HepG2 (cell line): Measurements from ENCODE around the gene PLK3. TPM values are rescaled to one million over a fixed set of nuclear protein-coding genes. Genes with fewer than 3 reads are reported as not detected.

Experiments used
- ATAC-seq: fragments of 200-7000 bp; cut with Tn5 transposase; 3 replicates; pipeline ENCODE4 v1.9.1; 2020; ENCODE audit warnings: mild to moderate bottlenecking, moderate library complexity
- BruUV-seq: library from RNA; stranded (reverse); fragments of 400-500 nt; replicated peaks from 2 replicates; lab custom pipeline; 2021; lab: Mats Ljungman, UMichigan
- CTCF ChIA-PET: fragments of 300-600 bp; formaldehyde crosslinking; extraction: SDS; loops from one replicate; lab custom pipeline; 2021; ENCODE audit warnings: low total read pairs, inconsistent platforms, low intra/inter-chr PET ratio; lab: Yijun Ruan, JAX
- POLR2A ChIA-PET: fragments of 350-600 bp; sonication (Branson Sonifier 250); formaldehyde crosslinking; loops from one replicate; lab custom pipeline; 2020; ENCODE audit warnings: antibody characterized with exemption, inconsistent platforms; lab: Yijun Ruan, JAX
- DNase-seq: peaks from one replicate; pipeline ENCODE4 v3.0.0-alpha.2; 2015; ENCODE audit warnings: low spot score
- FAIRE-seq: peaks from 3 replicates; lab custom pipeline; 2011; peaks lifted over from hg19 to GRCh38; lab: Jason Lieb, UNC
- H2AFZ ChIP-seq: one replicate; pipeline ENCODE4 v1.6.1; 2011; ENCODE audit warnings: low read length, inconsistent platforms
- H3K27ac ChIP-seq: fragments of 300-600 bp; 3 replicates; pipeline ENCODE4 v1.8.0; 2011; ENCODE audit warnings: mixed run types, mild to moderate bottlenecking, mixed read lengths, low read length, inconsistent platforms; ENCODE audit not compliant: insufficient read depth; ENCODE audit errors: extremely low read length
- H3K27me3 ChIP-seq, 2 experiments: fragments of 200-600 bp in 1 of 2; 2 replicates in 1 of 2; 3 replicates in 1 of 2; pipeline versions ENCODE4 v1.6.0 to v1.8.0; 2011; ENCODE audit warnings: low read length in 2 of 2, mild to moderate bottlenecking in 2 of 2, moderate library complexity in 2 of 2, inconsistent platforms in 1 of 2; ENCODE audit not compliant: insufficient read depth in 2 of 2, control insufficient read depth in 1 of 2
- H3K36me3 ChIP-seq, 2 experiments: fragments of 200-600 bp in 1 of 2; replicated peaks in 1 of 2; 2 replicates in 1 of 2; 3 replicates in 1 of 2; pipeline versions ENCODE4 v1.5.1 to v1.8.0; 2011; ENCODE audit warnings: low read length in 2 of 2, inconsistent platforms in 1 of 2; ENCODE audit not compliant: insufficient read depth in 2 of 2, control insufficient read depth in 1 of 2
- H3K4me1 ChIP-seq: 2 replicates; pipeline ENCODE4 v1.5.1; 2012; ENCODE audit warnings: low read length, inconsistent platforms; ENCODE audit not compliant: insufficient read depth
- H3K4me2 ChIP-seq: 2 replicates; pipeline ENCODE4 v1.6.0; 2011; ENCODE audit warnings: low read depth, low read length, inconsistent platforms
- H3K4me3 ChIP-seq, 3 experiments: fragments of 200-600 bp in 1 of 3; sonication (generic), shearing (Covaris generic) in 1 of 3; replicated peaks in 1 of 3; 2 replicates each; pipeline ENCODE4 v1.5.1; 2011 to 2016; ENCODE audit warnings: low read length in 3 of 3, inconsistent platforms in 2 of 3, low read depth in 2 of 3, mild to moderate bottlenecking in 2 of 3, control low read depth in 1 of 3, mixed read lengths in 1 of 3; ENCODE audit not compliant: insufficient read depth in 1 of 3
- H3K79me2 ChIP-seq: one replicate; pipeline ENCODE4 v1.6.1; 2011; ENCODE audit warnings: low read length, inconsistent platforms; ENCODE audit not compliant: insufficient read depth
- H3K9ac ChIP-seq: 2 replicates; pipeline ENCODE4 v1.6.0; 2011; ENCODE audit warnings: mild to moderate bottlenecking, low read depth, low read length, inconsistent platforms; ENCODE audit not compliant: insufficient read depth
- H3K9me3 ChIP-seq: 2 replicates; pipeline ENCODE4 v1.5.1; 2012; ENCODE audit warnings: mild to moderate bottlenecking, low read length
- H4K20me1 ChIP-seq: 2 replicates; pipeline ENCODE4 v1.6.0; 2011; ENCODE audit warnings: inconsistent platforms, mild to moderate bottlenecking, low read length, moderate library complexity; ENCODE audit not compliant: insufficient read depth
- ASH2L ChIP-seq: fragments of 300-600, 200-600 bp; sonication (generic); IDR thresholded peaks from 2 replicates; pipeline ENCODE4 v1.7.0; 2017; ENCODE audit warnings: low read depth, mild to moderate bottlenecking, moderate library complexity, mixed read lengths, low read length; ENCODE audit not compliant: insufficient read length
- FOXC1 ChIP-seq: sonication (generic); formaldehyde crosslinking; IDR thresholded peaks from 2 replicates; pipeline ENCODE4 v1.8.0; 2022; ENCODE audit warnings: mild to moderate bottlenecking, missing genetic modification reagents, borderline replicate concordance
- GATAD2A ChIP-seq: IDR thresholded peaks from 2 replicates; pipeline ENCODE4 v1.6.1; 2016
- JUND ChIP-seq: sonication (generic); formaldehyde crosslinking; IDR thresholded peaks from 2 replicates; pipeline ENCODE4 v1.8.0; 2022; ENCODE audit warnings: mild to moderate bottlenecking, missing genetic modification reagents
- RBM39 ChIP-seq: fragments of 200-400 bp; formaldehyde crosslinking; IDR thresholded peaks from one replicate; pipeline ENCODE4 v1.6.1; 2018; ENCODE audit warnings: antibody characterized with exemption, mild to moderate bottlenecking, low read depth, low read length; ENCODE audit not compliant: poor library complexity, severe bottlenecking
- TBX3 ChIP-seq: fragments of 450-650 bp; IDR thresholded peaks from 2 replicates; pipeline ENCODE4 v1.6.1; 2017; ENCODE audit warnings: antibody characterized with exemption, mild to moderate bottlenecking, inconsistent platforms, borderline replicate concordance
- XRCC5 ChIP-seq: fragments of 200-400 bp; formaldehyde crosslinking; optimal IDR thresholded peaks from 2 replicates; pipeline ENCODE3; 2017; ENCODE audit warnings: mild to moderate bottlenecking, low read length
- ZFP36L1 ChIP-seq: sonication (generic); formaldehyde crosslinking; IDR thresholded peaks from 2 replicates; pipeline ENCODE4 v1.8.0; 2022; ENCODE audit warnings: mild to moderate bottlenecking, missing genetic modification reagents, moderate library complexity
- ZNF17 ChIP-seq: sonication (generic); formaldehyde crosslinking; IDR thresholded peaks from 2 replicates; pipeline ENCODE4 v1.5.0; 2020; ENCODE audit warnings: mild to moderate bottlenecking, missing genetic modification reagents
- ZNF333 ChIP-seq: sonication (generic); formaldehyde crosslinking; IDR thresholded peaks from 2 replicates; pipeline ENCODE4 v1.4.0; 2020; ENCODE audit warnings: mild to moderate bottlenecking, missing genetic modification reagents, borderline replicate concordance
- ZNF350 ChIP-seq: sonication (generic); formaldehyde crosslinking; IDR thresholded peaks from 2 replicates; pipeline ENCODE4 v1.4.0; 2020; ENCODE audit warnings: mild to moderate bottlenecking, low read depth, missing genetic modification reagents, borderline replicate concordance
- ZNF564 ChIP-seq: sonication (generic); formaldehyde crosslinking; IDR thresholded peaks from 2 replicates; pipeline ENCODE4 v1.8.1; 2023; ENCODE audit warnings: mild to moderate bottlenecking, missing genetic modification reagents
- ZNF703 ChIP-seq: sonication (generic); formaldehyde crosslinking; IDR thresholded peaks from 2 replicates; pipeline ENCODE4 v1.5.1; 2020; ENCODE audit warnings: missing genetic modification reagents, mild to moderate bottlenecking, moderate library complexity, borderline replicate concordance
- ZNF749 ChIP-seq: sonication (generic); formaldehyde crosslinking; IDR thresholded peaks from 2 replicates; pipeline ENCODE4 v1.8.0; 2022; ENCODE audit warnings: mild to moderate bottlenecking, missing genetic modification reagents, moderate library complexity, borderline replicate concordance
- WGBS: methylation state at CpG from one replicate; pipeline ENCODE4 v1.1.6; 2017; ENCODE audit warnings: low lambda C conversion rate; 5-methylcytosine and 5-hydroxymethylcytosine counted together
- in situ Hi-C: cut with HindIII; loops from 2 replicates; pipeline ENCODE4 v1.10.0; 2017; ENCODE audit warnings: low pct_unique_long_range_greater_than_20kb; ENCODE audit not compliant: extremely low pct_ligation_motif_present
- intact Hi-C: fragments of 100-400 bp; cut with micrococcal nuclease; formaldehyde crosslinking; loops from one replicate; pipeline ENCODE4 v1.10.0; 2022; ENCODE audit not compliant: unreplicated experiment
- polyA plus RNA-seq, 8 experiments: library from polyadenylated mRNA; depleted of rRNA in 3 of 8; stranded (reverse) in 7 of 8; unstranded in 1 of 8; fragments of >200 nt; fragmentation: Illumina TruSeq in 4 of 8; extraction: Trizol in 4 of 8; gene quantifications; 2 replicates each; pipeline versions ENCODE4 v1.2.1 to v1.2.3, GENCODE V29; 2011 to 2016; ENCODE audit warnings: low read depth in 4 of 8, missing spikeins in 1 of 8, mixed read lengths in 1 of 8; ENCODE audit not compliant: insufficient read depth in 1 of 8
- total RNA-seq, 5 experiments: library from RNA; depleted of rRNA; stranded (reverse); fragments of >200 nt; fragmentation: Illumina TruSeq; extraction: Trizol; gene quantifications; 2 replicates each; pipeline ENCODE4 v1.2.3, GENCODE V29; 2016; ENCODE audit warnings: low read depth in 1 of 5
- TF ChIP-seq, protein P1 (sequence below): sonication (generic); formaldehyde crosslinking; IDR thresholded peaks from 2 replicates; pipeline ENCODE4 v1.4.0; 2020; ENCODE audit warnings: missing genetic modification reagents
- TF ChIP-seq, protein P2 (sequence below): sonication (generic); formaldehyde crosslinking; IDR thresholded peaks from 2 replicates; pipeline ENCODE4 v1.5.0; 2020; ENCODE audit warnings: mild to moderate bottlenecking, missing genetic modification reagents

PLK3 gene
- total and polyA plus RNA-seq, 2 of the 13 experiments (the other 11 are each of a cell fraction or from before 2014, with no cell fraction given): 9.8 to 16.9 TPM

DNA sequence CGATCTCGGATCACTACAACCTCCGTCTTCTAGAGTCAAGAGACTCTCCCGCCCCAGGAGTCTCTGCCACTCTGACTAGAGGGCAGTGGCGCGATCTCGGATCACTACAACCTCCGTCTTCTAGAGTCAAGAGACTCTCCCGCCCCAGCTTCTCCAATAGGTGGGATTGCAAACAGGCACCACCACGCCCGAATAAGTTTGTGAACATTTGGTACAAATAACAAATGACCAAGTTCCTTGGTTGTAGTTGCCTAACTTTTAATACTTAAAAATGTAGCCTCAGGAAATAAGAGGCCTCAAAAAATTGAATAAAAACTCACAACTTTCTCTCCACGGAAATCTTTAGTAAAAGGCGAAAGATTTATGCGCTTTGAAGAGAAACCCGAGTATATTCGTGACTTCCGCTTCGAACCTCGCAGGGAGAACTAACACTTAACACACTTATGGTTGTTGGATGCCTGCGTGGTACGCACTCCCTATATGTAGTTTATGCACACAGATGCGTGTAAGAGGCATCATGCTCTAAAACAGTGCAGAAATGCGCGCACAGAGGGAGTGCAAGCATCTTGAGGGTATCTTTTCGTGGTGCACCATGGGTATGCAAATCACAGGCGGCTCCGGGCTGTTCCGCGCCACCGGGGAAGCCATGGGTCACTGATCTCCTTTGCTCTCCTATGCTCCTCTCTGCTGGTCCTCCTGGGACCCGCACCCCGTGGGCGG is 19.6 kb downstream of the PLK3 start (continued):
- peak; percentile 47; the same call in 1 of the 2 replicates for TF ChIP-seq GATAD2A (CRISPR knock-in tag)
- peak; percentile 73; the same call in 1 of the 2 replicates for TF ChIP-seq JUND
- TF ChIP-seq, protein P1, sequence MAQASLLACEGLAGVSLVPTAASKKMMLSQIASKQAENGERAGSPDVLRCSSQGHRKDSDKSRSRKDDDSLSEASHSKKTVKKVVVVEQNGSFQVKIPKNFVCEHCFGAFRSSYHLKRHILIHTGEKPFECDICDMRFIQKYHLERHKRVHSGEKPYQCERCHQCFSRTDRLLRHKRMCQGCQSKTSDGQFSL (CRISPR knock-in tag): no peak
- TF ChIP-seq, all 625 proteins: peak for 257

DNA sequence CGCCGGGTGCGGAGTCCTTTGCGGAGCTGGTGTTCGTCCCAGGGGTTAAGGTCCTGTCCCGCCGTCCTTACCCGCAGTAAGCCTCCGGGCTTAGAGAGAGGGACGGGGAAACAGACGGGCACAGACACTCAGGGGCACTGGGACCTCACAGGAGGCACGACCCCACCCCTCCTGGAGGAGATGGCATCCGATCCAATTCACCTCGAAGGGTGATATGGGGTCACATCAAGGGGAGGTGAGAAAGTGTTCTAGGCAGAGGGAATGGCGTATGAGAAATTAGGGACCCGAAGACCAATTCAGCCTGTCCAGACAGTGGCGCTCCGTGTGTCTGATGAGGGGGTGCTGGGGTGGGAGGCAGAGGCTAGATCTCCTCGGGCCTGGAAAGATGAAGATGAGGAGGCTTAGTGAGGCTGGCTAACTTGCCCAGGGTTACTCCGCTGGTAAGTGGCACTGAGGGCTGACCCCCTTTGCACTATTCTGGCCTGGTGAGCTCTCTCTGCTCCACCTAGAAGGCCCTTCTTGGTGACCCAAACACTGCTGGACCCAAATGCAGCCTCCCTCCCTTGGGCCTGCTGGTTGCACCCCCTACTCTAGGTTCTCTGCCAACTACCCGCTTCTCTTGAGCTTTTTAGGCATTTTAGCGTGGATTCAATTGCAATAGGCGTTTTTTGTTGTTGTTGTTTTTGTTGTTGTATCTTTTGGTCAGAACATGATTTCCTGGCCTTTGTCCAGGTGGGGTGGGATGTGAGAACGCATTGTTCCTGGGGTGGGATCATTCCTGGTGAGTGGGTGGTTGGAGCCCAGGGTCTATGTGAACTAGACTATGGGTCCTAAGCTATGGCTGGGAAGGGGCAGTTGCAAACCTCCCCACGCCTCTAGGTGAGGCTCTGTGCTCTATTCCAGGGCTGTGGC is 20.4 kb downstream of the PLK3 start:
- no peaks in the 10 kb centered on the region for H3K79me2 ChIP-seq
- CTCF ChIA-PET: no interaction called here
- H4K20me1 ChIP-seq: no peaks in the 10 kb centered on the region
- no peaks in the 10 kb centered on the region for H3K9me3 ChIP-seq
- peak; percentile 46 for FAIRE-seq
- peak; percentile 33 for ATAC-seq
- peak overlapping the region; percentile 99 for H3K9ac ChIP-seq
- POLR2A ChIA-PET: interaction anchor here (1.2 to 11.3 kb wide), 14 partner anchors 10 to 679 kb away, joined by 3 to 570 read pairs (median 24); partner anchors contain the start of genes BTBD19, CCDC163, DYNLT4 and HECTD3
- peaks cover 23% of the 10 kb centered on the region for H3K4me1 ChIP-seq
- H3K4me2 ChIP-seq: peak overlapping the region; percentile 87
- no peak for DNase-seq
- no TSS peak for BruUV-seq
- in situ Hi-C loops: no loop called here
- intact Hi-C loops: loop anchor here (10.0 kb wide), 1 partner anchor 484 kb away; no protein-coding TSS in a partner anchor
- H2AFZ ChIP-seq: no peak overlapping the region
- H3K27ac ChIP-seq: peak overlapping the region; percentile 100
- H3K36me3 ChIP-seq: no peaks in the 10 kb centered on the region; a peak in 1 of 5 replicates
- H3K27me3 ChIP-seq: no peaks in the 10 kb centered on the region
- peak overlapping the region; percentile 57 to 80 (median 64) for H3K4me3 ChIP-seq
- WGBS: 18% methylated on average over 15 of the region's 25 CpGs
- TF ChIP-seq FOXC1 (CRISPR knock-in tag) (no peak), ZNF564 (no peak), ZNF333 (no peak), ASH2L (no peak), ZNF350 (CRISPR knock-in tag) (peak; percentile 11; the same call in 1 of the 2 replicates), XRCC5 (no peak), RBM39 (no peak), TBX3 (no peak), ZNF17 (CRISPR knock-in tag) (no peak), ZNF703 (CRISPR knock-in tag) (no peak), ZNF749 (CRISPR knock-in tag) (no peak), ZFP36L1 (CRISPR knock-in tag) (no peak)
- TF ChIP-seq, protein P2, sequence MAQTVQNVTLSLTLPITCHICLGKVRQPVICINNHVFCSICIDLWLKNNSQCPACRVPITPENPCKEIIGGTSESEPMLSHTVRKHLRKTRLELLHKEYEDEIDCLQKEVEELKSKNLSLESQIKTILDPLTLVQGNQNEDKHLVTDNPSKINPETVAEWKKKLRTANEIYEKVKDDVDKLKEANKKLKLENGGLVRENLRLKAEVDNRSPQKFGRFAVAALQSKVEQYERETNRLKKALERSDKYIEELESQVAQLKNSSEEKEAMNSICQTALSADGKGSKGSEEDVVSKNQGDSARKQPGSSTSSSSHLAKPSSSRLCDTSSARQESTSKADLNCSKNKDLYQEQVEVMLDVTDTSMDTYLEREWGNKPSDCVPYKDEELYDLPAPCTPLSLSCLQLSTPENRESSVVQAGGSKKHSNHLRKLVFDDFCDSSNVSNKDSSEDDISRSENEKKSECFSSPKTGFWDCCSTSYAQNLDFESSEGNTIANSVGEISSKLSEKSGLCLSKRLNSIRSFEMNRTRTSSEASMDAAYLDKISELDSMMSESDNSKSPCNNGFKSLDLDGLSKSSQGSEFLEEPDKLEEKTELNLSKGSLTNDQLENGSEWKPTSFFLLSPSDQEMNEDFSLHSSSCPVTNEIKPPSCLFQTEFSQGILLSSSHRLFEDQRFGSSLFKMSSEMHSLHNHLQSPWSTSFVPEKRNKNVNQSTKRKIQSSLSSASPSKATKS (CRISPR knock-in tag): 0 out of 2 replicates have a peak, but pooled peaks have one; percentile 13
